ENCODE data around the gene DOK4.

DNA sequence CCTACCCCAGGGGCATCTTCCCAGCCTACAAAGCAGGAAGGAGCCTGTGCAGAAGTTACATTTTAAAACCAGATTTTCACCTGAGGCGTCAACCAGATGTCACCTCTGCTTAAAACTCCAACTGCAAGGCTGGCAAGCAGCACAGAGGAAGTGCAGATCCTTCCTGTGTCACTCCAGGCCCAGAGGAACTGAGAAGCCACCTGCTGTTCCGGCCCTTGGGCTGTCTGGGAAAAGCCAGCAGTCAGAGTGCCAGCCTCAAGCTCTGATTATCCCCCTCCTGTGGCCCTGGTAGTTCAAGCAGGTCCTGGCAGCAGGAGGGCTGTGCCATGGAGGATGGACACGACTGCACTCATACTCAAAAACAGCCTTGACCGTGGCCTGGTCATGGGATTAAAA is 13.6 kb downstream of the DOK4 start:
- TF ChIP-seq, protein P1, sequence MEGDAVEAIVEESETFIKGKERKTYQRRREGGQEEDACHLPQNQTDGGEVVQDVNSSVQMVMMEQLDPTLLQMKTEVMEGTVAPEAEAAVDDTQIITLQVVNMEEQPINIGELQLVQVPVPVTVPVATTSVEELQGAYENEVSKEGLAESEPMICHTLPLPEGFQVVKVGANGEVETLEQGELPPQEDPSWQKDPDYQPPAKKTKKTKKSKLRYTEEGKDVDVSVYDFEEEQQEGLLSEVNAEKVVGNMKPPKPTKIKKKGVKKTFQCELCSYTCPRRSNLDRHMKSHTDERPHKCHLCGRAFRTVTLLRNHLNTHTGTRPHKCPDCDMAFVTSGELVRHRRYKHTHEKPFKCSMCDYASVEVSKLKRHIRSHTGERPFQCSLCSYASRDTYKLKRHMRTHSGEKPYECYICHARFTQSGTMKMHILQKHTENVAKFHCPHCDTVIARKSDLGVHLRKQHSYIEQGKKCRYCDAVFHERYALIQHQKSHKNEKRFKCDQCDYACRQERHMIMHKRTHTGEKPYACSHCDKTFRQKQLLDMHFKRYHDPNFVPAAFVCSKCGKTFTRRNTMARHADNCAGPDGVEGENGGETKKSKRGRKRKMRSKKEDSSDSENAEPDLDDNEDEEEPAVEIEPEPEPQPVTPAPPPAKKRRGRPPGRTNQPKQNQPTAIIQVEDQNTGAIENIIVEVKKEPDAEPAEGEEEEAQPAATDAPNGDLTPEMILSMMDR (conservative IDR thresholded peaks at IDR 0.05; ENCODE audit: low read length) = no peak
- TF ChIP-seq EZH2phosphoT487 (IDR thresholded peaks at IDR 0.05; ENCODE audit: borderline replicate concordance) = no peak
